Spleen (tissue), 11 donors: ENCODE data around the gene LCN10. TPM values are rescaled to one million over a fixed set of nuclear protein-coding genes. Genes with fewer than 3 reads are reported as not detected.

Experiments used
- DNase-seq: peaks from one replicate; pipeline ENCODE4 v3.0.0-alpha.2; 2020
- H3K27ac ChIP-seq, 8 donors: fragments of 200-600 bp; sonication (generic) in 7 of 8; 1 replicate in 4 of 8; 2 replicates in 4 of 8; pipeline versions ENCODE4 v1.5.0 to v1.8.0; 2016 to 2021; ENCODE audit warnings: inconsistent platforms in 4 of 8, mild to moderate bottlenecking in 4 of 8, moderate library complexity in 1 of 8
- H3K27me3 ChIP-seq, 7 donors: fragments of 200-600 bp; sonication (generic) in 6 of 7; replicated peaks in 1 of 7; 1 replicate in 4 of 7; 2 replicates in 3 of 7; pipeline versions ENCODE4 v1.5.0 to v1.8.0; 2016 to 2021; ENCODE audit warnings: inconsistent platforms in 3 of 7, mild to moderate bottlenecking in 1 of 7
- H3K36me3 ChIP-seq, 6 donors: fragments of 200-600 bp; sonication (generic) in 5 of 6; 1 replicate in 4 of 6; 2 replicates in 2 of 6; pipeline versions ENCODE4 v1.5.0 to v1.8.0; 2016 to 2021; ENCODE audit warnings: inconsistent platforms in 2 of 6
- H3K4me1 ChIP-seq, 6 donors: fragments of 200-600 bp; sonication (generic) in 5 of 6; 1 replicate in 3 of 6; 2 replicates in 3 of 6; pipeline versions ENCODE4 v1.5.0 to v1.8.0; 2016 to 2021; ENCODE audit warnings: inconsistent platforms in 3 of 6
- H3K4me3 ChIP-seq, 8 donors: fragments of 200-600 bp; sonication (generic) in 7 of 8; 1 replicate in 4 of 8; 2 replicates in 4 of 8; pipeline versions ENCODE4 v1.5.0 to v1.8.0; 2016 to 2021; ENCODE audit warnings: inconsistent platforms in 4 of 8, mild to moderate bottlenecking in 4 of 8, moderate library complexity in 2 of 8
- H3K9me3 ChIP-seq, 8 donors: fragments of 200-600 bp; sonication (generic) in 7 of 8; 1 replicate in 4 of 8; 2 replicates in 4 of 8; pipeline versions ENCODE4 v1.5.0 to v1.8.0; 2016 to 2021; ENCODE audit warnings: inconsistent platforms in 4 of 8
- POLR2A ChIP-seq, 3 donors: fragments of 450-650 bp; IDR thresholded peaks; one replicate each; pipeline ENCODE4 v1.5.1; 2017; ENCODE audit warnings: antibody characterized with exemption in 3 of 3, mild to moderate bottlenecking in 1 of 3
- POLR2AphosphoS5 ChIP-seq, 3 donors: sonication (generic); formaldehyde crosslinking; IDR thresholded peaks; one replicate each; pipeline ENCODE4 v1.5.1; 2017; ENCODE audit warnings: antibody characterized with exemption in 3 of 3
- WGBS, 5 donors: extraction: QIAGEN DNeasy Blood & Tissue Kit in 3 of 5; methylation state at CpG; one replicate each; pipeline versions ENCODE4 v1.1.5 to v1.1.7; 2013 to 2018; 5-methylcytosine and 5-hydroxymethylcytosine counted together
- intact Hi-C: fragments of 100-400 bp; cut with DNase I; formaldehyde crosslinking; loops from one replicate; pipeline ENCODE4 v1.15.0; 2023; ENCODE audit warnings: low total_unique reads
- polyA plus RNA-seq, 3 donors: library from polyadenylated mRNA; stranded (reverse); fragments of 200-250 nt; gene quantifications; one replicate each; pipeline ENCODE4 v1.2.1, GENCODE V29; 2013
- total RNA-seq, 7 donors: library from RNA; depleted of rRNA in 3 of 7; stranded (reverse); fragments of >200 nt in 3 of 7; fragmentation: NEBNext Ultra II Directional in 4 of 7; extraction: Animal tissue kit (Norgen Biotek cat#: 25700) in 4 of 7; gene quantifications; one replicate each; pipeline versions ENCODE4 v1.1.0 to v1.2.1, GENCODE V29; 2016 to 2021
- TF ChIP-seq, protein P1 (sequence below), 11 experiments: fragments of 200-600 bp in 7 of 11; fragments of 450-650 bp in 4 of 11; sonication (generic) in 4 of 11; IDR thresholded peaks in 8 of 11; conservative IDR thresholded peaks in 3 of 11; 1 replicate in 7 of 11; 2 replicates in 4 of 11; pipeline versions ENCODE4 v1.4.0 to v1.8.0; 2016 to 2021; ENCODE audit warnings: antibody characterized with exemption in 11 of 11, inconsistent platforms in 4 of 11, mild to moderate bottlenecking in 1 of 11
- donor health status: healthy with polysubstance abuse.
- donor health status: DM: no; HTN: no; CAD: no; lungs with moderate emphysema.
- donor health status: DM: no; HTN: no; CAD: no.
- donor health status: Bipolar disorder and iron deficiency.
- donor health status: healthy.
- donor health status: DM: no; HTN: no; CAD: no.
- donor health status: DM: yes; HTN: yes; CAD: no.

Gene LCN10
- total and polyA plus RNA-seq, 10 donors, result 7.2 to 41.3 (median 15.8) TPM

DNA sequence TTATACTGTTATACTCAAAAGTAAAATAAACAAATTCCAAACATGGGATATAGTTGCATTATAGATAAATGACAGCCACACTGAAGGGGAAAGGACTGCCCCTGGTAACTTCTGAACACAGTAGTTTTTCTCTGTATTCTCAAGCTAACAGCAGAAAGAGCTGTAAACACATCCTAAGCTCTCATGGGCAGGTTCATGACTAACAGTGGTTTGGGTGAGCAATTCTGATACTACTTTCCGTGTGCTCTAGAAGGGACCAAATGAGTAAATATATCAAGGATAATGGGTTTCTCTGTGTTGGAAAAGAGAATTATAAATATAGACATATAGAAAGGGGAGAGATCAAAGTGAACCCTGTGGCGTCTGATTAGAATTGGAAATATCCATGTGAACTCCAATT lies 7.8 kb upstream of the LCN10 start:
- intact Hi-C loops, result no loop called here
- 54 to 72% (median 62%) methylated on average over 2 of the region's 2 CpGs for WGBS, 5 donors
- DNase-seq, result no peak

DNA sequence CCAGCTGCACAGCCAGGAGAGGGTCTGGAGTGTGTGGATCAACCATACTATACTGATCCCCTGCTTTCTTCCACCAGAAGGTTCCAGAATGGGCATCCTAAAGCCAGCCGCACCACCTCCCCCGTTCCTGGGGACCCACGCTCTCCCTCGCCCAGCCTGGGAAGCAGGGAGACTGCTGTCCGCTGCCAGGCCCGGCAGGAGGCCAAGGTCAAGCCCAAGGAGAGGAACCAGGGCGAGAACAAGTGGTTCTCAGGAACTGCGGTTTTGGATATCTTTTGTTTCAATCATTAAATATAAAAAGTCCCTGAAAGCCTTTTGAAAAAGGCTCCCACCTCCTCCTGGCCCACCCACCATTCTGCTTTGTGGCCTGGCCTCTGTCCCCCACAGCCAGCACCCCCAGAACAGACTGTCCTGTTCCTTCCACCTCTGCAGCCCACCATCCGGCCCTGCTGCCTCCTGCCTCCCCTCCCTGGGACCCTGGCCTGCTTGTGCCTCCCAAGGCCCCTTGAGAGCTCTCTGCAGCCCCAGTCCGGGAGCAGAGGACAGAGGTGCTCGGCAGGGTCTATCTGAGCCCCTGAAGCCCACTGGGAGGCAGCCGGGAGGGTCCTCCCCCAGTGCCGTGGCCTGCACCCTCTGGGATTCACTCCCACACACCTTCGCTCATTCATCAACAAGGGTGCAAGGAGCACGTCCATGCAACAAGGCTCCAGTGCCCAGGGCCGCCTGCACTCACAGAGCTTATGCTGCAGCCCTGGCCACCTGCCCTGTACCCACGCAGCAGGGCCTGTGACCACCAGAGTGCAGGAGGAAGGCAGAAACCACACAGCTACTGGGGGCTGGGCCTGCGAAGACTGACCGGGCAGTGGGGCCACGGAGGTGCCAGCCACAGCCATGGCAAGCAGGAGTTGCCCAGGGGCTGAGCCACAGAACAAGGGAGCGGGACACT lies 6.2 kb upstream of the LCN10 start:
- H3K36me3 ChIP-seq, result no peaks in the 10 kb centered on the region
- peaks cover 0 to 12% (median 0%) of the 10 kb centered on the region in 7 donors for H3K27me3 ChIP-seq
- TF ChIP-seq POLR2A (IDR thresholded peaks at IDR 0.05) (no peak), POLR2AphosphoS5 (IDR thresholded peaks at IDR 0.05) (peak in 2 of 3 donors; percentile 56 to 58)
- TF ChIP-seq, protein P1, sequence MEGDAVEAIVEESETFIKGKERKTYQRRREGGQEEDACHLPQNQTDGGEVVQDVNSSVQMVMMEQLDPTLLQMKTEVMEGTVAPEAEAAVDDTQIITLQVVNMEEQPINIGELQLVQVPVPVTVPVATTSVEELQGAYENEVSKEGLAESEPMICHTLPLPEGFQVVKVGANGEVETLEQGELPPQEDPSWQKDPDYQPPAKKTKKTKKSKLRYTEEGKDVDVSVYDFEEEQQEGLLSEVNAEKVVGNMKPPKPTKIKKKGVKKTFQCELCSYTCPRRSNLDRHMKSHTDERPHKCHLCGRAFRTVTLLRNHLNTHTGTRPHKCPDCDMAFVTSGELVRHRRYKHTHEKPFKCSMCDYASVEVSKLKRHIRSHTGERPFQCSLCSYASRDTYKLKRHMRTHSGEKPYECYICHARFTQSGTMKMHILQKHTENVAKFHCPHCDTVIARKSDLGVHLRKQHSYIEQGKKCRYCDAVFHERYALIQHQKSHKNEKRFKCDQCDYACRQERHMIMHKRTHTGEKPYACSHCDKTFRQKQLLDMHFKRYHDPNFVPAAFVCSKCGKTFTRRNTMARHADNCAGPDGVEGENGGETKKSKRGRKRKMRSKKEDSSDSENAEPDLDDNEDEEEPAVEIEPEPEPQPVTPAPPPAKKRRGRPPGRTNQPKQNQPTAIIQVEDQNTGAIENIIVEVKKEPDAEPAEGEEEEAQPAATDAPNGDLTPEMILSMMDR (IDR thresholded peaks at IDR 0.05 in 8 of 11, conservative IDR thresholded peaks at IDR 0.05 in 3 of 11), result no peak
- H3K9me3 ChIP-seq, result peaks cover 0 to 33% (median 24%) of the 10 kb centered on the region in 8 donors
- H3K4me1 ChIP-seq, result peaks cover 12 to 58% (median 20%) of the 10 kb centered on the region in 6 donors
- WGBS, 5 donors, result 44 to 54% (median 51%) methylated on average over 15 to 21 of the region's 21 CpGs
- H3K27ac ChIP-seq, result peak overlapping the region in 6 of 8 donors; percentile 13 to 76 (median 61)
- intact Hi-C loops, result no loop called here
- H3K4me3 ChIP-seq, result no peak overlapping the region
- DNase-seq, result peak; percentile 75

More for the DNA sequence above, 7.8 kb upstream of the LCN10 start:
- H3K4me1 ChIP-seq, result peaks cover 12 to 64% (median 24%) of the 10 kb centered on the region in 6 donors
- peaks cover 0 to 9% (median 0%) of the 10 kb centered on the region in 7 donors for H3K27me3 ChIP-seq
- H3K4me3 ChIP-seq, result no peak overlapping the region
- peaks cover 0 to 35% (median 24%) of the 10 kb centered on the region in 8 donors for H3K9me3 ChIP-seq
- no peak for TF ChIP-seq POLR2AphosphoS5 (IDR thresholded peaks at IDR 0.05)
- H3K27ac ChIP-seq, result peak overlapping the region in 2 of 8 donors; percentile 56 to 76
- no peaks in the 10 kb centered on the region for H3K36me3 ChIP-seq

DNA sequence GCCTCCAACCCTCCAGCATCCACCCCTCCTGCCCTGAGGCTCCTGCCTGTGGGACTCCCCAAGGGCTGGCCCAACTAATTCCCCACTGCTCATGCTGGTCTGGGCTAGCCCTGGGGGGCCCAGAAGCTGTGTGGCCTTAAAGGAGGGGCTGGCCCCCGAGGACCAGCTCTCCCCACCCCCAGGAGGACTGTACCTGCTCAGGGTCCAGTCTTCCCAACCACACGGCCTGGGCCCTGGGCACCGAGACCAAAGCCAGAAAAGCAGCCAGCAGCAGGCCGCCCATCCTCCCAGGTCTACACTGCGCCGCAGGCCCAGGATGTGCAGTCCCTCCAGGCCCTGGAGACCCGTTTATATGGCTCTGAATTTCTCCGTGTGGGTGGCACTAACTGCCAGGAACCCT lies 5.5 kb upstream of the LCN10 start, which contains the start of gene LCN6:
TSS of gene LCN6 (minus strand) at position 325 of the 400 bp plus-strand sequence. CDS start at position 283, 42 bp downstream.
- intact Hi-C loops, result no loop called here
- peak within 1 kb of the TSS in 6 of 8 donors; percentile 13 to 76 (median 61) for H3K27ac ChIP-seq
- TF ChIP-seq, protein P1 (IDR thresholded peaks at IDR 0.05 in 8 of 11, conservative IDR thresholded peaks at IDR 0.05 in 3 of 11), result no peak
- TF ChIP-seq POLR2A (IDR thresholded peaks at IDR 0.05), result no peak
- no peak for TF ChIP-seq POLR2AphosphoS5 (IDR thresholded peaks at IDR 0.05)
- H3K9me3 ChIP-seq, result peaks cover 0 to 26% (median 23%) of the 10 kb centered on the region in 8 donors
- H3K36me3 ChIP-seq, result no peaks in the 10 kb centered on the region
- no peak within 1 kb of the TSS for H3K4me3 ChIP-seq
- H3K27me3 ChIP-seq, result peaks cover 0 to 19% (median under 1%) of the 10 kb centered on the region in 7 donors
- WGBS, 5 donors, result 57 to 74% (median 69%) methylated on average over 8 of the region's 8 CpGs
- peaks cover 12 to 57% (median 21%) of the 10 kb centered on the region in 6 donors for H3K4me1 ChIP-seq
- no peak for DNase-seq

DNA sequence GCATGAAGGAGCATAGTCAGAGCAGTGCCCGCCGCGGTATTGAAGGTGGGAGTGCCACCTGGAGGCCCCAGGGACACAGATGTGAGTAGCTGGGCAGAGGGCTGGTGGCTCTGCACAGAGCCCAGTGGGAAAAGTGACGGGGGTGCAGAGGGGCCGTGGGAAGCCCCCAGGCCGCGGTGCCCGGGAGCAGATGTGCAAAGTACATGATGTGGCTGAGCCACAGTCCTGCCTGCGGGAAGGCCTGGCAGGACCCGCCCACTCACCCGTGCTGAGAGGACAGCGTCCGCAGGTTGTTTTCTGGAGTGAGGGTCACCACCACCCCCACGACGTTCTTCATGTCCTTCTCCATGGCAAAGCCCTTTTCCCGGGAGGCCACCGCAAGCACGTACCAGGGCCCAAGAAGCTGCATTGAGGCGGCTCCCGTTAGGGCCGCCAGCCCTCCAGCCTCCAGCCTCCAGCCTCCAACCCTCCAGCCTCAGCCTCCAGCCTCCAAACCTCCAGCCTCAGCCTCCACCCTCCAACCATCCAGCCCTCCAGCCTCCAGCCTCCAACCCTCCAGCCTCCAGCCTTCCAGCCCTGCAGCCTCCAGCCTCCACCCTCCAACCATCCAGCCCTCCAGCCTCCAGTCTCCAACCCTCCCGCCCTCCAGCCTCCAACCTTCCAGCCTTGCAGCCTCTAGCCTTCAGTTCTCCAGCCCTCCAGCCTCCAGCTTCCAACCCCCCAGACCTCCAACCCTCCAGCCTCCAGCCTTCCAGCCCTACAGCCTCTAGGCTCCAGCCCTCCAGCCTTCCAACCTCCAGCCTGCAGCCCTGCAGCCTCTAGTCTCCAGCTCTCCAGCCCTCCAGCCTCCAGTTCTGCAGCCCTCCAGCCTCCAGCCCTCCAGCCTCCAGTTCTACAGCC lies 4.7 kb upstream of the LCN10 start:
- Histone ChIP-seq H3K27me3 (peaks cover 0 to 27% (median 8%) of the 10 kb centered on the region in 7 donors), H3K4me3 (no peak overlapping the region), H3K27ac (no peak overlapping the region), H3K4me1 (peaks cover 12 to 65% (median 28%) of the 10 kb centered on the region in 6 donors), H3K36me3 (no peaks in the 10 kb centered on the region), H3K9me3 (peaks cover 0 to 18% (median 15%) of the 10 kb centered on the region in 8 donors)
- no peak for DNase-seq
- WGBS, 5 donors, result 85 to 95% (median 85%) methylated on average over 22 of the region's 22 CpGs
- TF ChIP-seq, protein P1 (IDR thresholded peaks at IDR 0.05 in 8 of 11, conservative IDR thresholded peaks at IDR 0.05 in 3 of 11), result no peak
- no peak for TF ChIP-seq POLR2A (IDR thresholded peaks at IDR 0.05)
- no peak for TF ChIP-seq POLR2AphosphoS5 (IDR thresholded peaks at IDR 0.05)
- intact Hi-C loops, result no loop called here
